ENCODE data around the gene INPP5D. TPM values are rescaled to one million over a fixed set of nuclear protein-coding genes. Genes with fewer than 3 reads are reported as not detected.

Gene INPP5D
- total RNA-seq, 2 experiments from 2014 or later, result 79.5 to 92.6 TPM

GRCh38 chr2:233093721-233094120, 33.6 kb downstream of the INPP5D start:
- H3K9me3 ChIP-seq (ENCODE audit: low read length), result no peaks in the 10 kb centered on the region
- no peak overlapping the region for H3K4me3 ChIP-seq (ENCODE audit: low read depth, low read length, poor library complexity, severe bottlenecking)
- TF ChIP-seq EZH2phosphoT487 (IDR thresholded peaks at IDR 0.05; ENCODE audit: borderline replicate concordance, low read depth, low read length), result no peak
- no peak for TF ChIP-seq CTCF (conservative IDR thresholded peaks at IDR 0.05; ENCODE audit: low read length)
- peaks cover 43% of the 10 kb centered on the region for H3K36me3 ChIP-seq (ENCODE audit: insufficient read depth, low read length)
- ChIA-PET POLR2A (interaction anchor here (0.9 to 2.4 kb wide), 4 partner anchors 13 to 33 kb away, joined by 3 to 13 read pairs (median 4); partner anchors contain the start of gene INPP5D), CTCF (ENCODE audit: unreplicated experiment) (interaction anchor here (2.4 kb wide), 1 partner anchor 10 kb away, joined by 9 read pairs; no protein-coding TSS in a partner anchor)
- H2AFZ ChIP-seq (ENCODE audit: low read length), result no peak overlapping the region
- intact Hi-C loops (cut with micrococcal nuclease; ENCODE audit: unreplicated experiment), result no loop called here
- peak overlapping the region; percentile 64 for H3K27ac ChIP-seq (ENCODE audit: low read depth, low read length, poor library complexity, severe bottlenecking)
- BruUV-seq (replicated peaks), result no TSS peak
- H3K9me2 ChIP-seq (ENCODE audit: insufficient read depth, low read length), result no peaks in the 10 kb centered on the region
- H3K4me1 ChIP-seq (ENCODE audit: insufficient read depth, low read length, poor library complexity, severe bottlenecking), result peaks cover 59% of the 10 kb centered on the region
- H3K79me2 ChIP-seq (ENCODE audit: insufficient read depth, low read depth, low read length), result peaks cover 40% of the 10 kb centered on the region; the same call in 1 of the 2 replicates
- no peak for DNase-seq (ENCODE audit: low spot score)
- H3K4me2 ChIP-seq (ENCODE audit: low read length), result peak overlapping the region; percentile 71; the same call in 1 of the 2 replicates
- H4K20me1 ChIP-seq (ENCODE audit: insufficient read depth, low read length), result no peaks in the 10 kb centered on the region

- ChIA-PET POLR2A (interaction anchor here (0.7 kb wide), 1 partner anchor 19 kb away, joined by 3 read pairs; no protein-coding TSS in a partner anchor), CTCF (ENCODE audit: unreplicated experiment) (interaction anchor here (2.4 kb wide), 1 partner anchor 11 kb away, joined by 9 read pairs; no protein-coding TSS in a partner anchor)
- Histone ChIP-seq H3K4me3 (ENCODE audit: low read depth, low read length, poor library complexity, severe bottlenecking) (no peak overlapping the region), H3K36me3 (ENCODE audit: insufficient read depth, low read length) (peaks cover 41% of the 10 kb centered on the region), H4K20me1 (ENCODE audit: insufficient read depth, low read length) (no peaks in the 10 kb centered on the region), H3K79me2 (ENCODE audit: insufficient read depth, low read depth, low read length) (peaks cover 49% of the 10 kb centered on the region; the same call in 1 of the 2 replicates), H3K4me1 (ENCODE audit: insufficient read depth, low read length, poor library complexity, severe bottlenecking) (peaks cover 65% of the 10 kb centered on the region), H2AFZ (ENCODE audit: low read length) (no peak overlapping the region), H3K27ac (ENCODE audit: low read depth, low read length, poor library complexity, severe bottlenecking) (no peak overlapping the region), H3K9me3 (ENCODE audit: low read length) (no peaks in the 10 kb centered on the region), H3K4me2 (ENCODE audit: low read length) (no peak overlapping the region), H3K9me2 (ENCODE audit: insufficient read depth, low read length) (no peaks in the 10 kb centered on the region)
- BruUV-seq (replicated peaks), result no TSS peak
- intact Hi-C loops (cut with micrococcal nuclease; ENCODE audit: unreplicated experiment), result no loop called here
- no peak for DNase-seq (ENCODE audit: low spot score)
- TF ChIP-seq EZH2phosphoT487 (IDR thresholded peaks at IDR 0.05; ENCODE audit: borderline replicate concordance, low read depth, low read length) (no peak), CTCF (conservative IDR thresholded peaks at IDR 0.05; ENCODE audit: low read length) (no peak)
Measured at GRCh38 chr2:233094614-233095013, 34.5 kb downstream of the INPP5D start.

GRCh38 chr2:233096006-233096405, 35.9 kb downstream of the INPP5D start:
- no peak overlapping the region for H3K27ac ChIP-seq (ENCODE audit: low read depth, low read length, poor library complexity, severe bottlenecking)
- H3K79me2 ChIP-seq (ENCODE audit: insufficient read depth, low read depth, low read length), result peaks cover 51% of the 10 kb centered on the region; the same call in 1 of the 2 replicates
- H3K36me3 ChIP-seq (ENCODE audit: insufficient read depth, low read length), result peaks cover 33% of the 10 kb centered on the region
- H3K9me2 ChIP-seq (ENCODE audit: insufficient read depth, low read length), result no peaks in the 10 kb centered on the region
- no TSS peak for BruUV-seq (replicated peaks)
- ChIA-PET POLR2A (interaction anchor here (0.6 to 0.7 kb wide), 2 partner anchors 137 to 632 kb away, joined by 4 read pairs; no protein-coding TSS in a partner anchor), CTCF (ENCODE audit: unreplicated experiment) (no interaction called here)
- intact Hi-C loops (cut with micrococcal nuclease; ENCODE audit: unreplicated experiment), result no loop called here
- H3K4me3 ChIP-seq (ENCODE audit: low read depth, low read length, poor library complexity, severe bottlenecking), result no peak overlapping the region
- peaks cover 71% of the 10 kb centered on the region for H3K4me1 ChIP-seq (ENCODE audit: insufficient read depth, low read length, poor library complexity, severe bottlenecking)
- no peak overlapping the region for H2AFZ ChIP-seq (ENCODE audit: low read length)
- H3K9me3 ChIP-seq (ENCODE audit: low read length), result no peaks in the 10 kb centered on the region
- no peak overlapping the region for H3K4me2 ChIP-seq (ENCODE audit: low read length)
- H4K20me1 ChIP-seq (ENCODE audit: insufficient read depth, low read length), result no peaks in the 10 kb centered on the region
- no peak for DNase-seq (ENCODE audit: low spot score)
- TF ChIP-seq CTCF (conservative IDR thresholded peaks at IDR 0.05; ENCODE audit: low read length) (no peak), EZH2phosphoT487 (IDR thresholded peaks at IDR 0.05; ENCODE audit: borderline replicate concordance, low read depth, low read length) (no peak)

All from OCI-LY7 (cell line).